Measurements from ENCODE around the gene FSCN2. TPM values are rescaled to one million over a fixed set of nuclear protein-coding genes. Genes with fewer than 3 reads are reported as not detected.
A peak's percentile ranks its signal among the peaks of the same experiment; 100 is the strongest.

Gene FSCN2
- total RNA-seq, 4 donors from 2014 or later = 1.2 to 7.9 (median 5.2) TPM

DNA sequence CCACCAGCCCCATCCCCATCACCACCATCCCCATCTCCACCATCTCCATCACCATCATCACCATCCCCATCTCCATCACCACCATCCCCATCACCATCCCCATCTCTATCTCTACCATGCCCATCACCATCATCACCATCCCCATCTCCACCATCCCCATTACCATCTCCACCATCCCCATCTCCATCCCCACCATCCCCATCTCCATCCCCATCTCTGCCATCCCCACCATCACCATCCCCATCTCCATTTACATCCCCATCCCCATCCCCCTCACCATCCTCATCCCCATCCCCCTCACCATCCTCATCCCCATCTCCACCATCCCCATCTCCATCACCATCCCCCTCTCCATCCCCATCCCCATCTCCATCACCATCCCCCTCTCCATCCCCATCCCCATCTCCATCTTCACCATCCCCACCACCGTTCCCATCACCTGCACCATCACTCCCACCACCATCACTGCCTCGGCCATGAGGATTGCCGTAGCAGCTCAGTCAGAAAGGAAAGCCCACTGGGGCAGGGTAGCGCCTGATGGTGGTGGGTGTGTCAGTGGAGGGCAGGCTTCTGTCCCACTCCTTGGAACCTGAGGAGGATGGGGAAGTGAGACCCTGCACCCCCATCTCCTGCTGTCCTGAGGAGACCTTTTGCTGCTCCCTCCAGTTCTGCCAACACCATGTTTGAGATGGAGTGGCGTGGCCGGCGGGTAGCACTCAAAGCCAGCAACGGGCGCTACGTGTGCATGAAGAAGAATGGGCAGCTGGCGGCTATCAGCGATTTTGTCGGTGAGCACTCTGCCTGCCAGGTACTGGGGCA is 7.5 kb downstream of the FSCN2 start:
- Histone ChIP-seq H3K27me3 (peaks cover 0 to 13% of the 10 kb centered on the region in 2 donors), H3K36me3 (peaks cover 0 to 20% (median 0%) of the 10 kb centered on the region in 3 donors), H3K9me3 (no peaks in the 10 kb centered on the region), H3K27ac (no peak overlapping the region), H3K4me3 (no peak overlapping the region), H3K4me1 (peaks cover 0 to 19% (median 14%) of the 10 kb centered on the region in 4 donors)
- no peak for TF ChIP-seq POLR2A (IDR thresholded peaks at IDR 0.05)
- TF ChIP-seq, protein P1, sequence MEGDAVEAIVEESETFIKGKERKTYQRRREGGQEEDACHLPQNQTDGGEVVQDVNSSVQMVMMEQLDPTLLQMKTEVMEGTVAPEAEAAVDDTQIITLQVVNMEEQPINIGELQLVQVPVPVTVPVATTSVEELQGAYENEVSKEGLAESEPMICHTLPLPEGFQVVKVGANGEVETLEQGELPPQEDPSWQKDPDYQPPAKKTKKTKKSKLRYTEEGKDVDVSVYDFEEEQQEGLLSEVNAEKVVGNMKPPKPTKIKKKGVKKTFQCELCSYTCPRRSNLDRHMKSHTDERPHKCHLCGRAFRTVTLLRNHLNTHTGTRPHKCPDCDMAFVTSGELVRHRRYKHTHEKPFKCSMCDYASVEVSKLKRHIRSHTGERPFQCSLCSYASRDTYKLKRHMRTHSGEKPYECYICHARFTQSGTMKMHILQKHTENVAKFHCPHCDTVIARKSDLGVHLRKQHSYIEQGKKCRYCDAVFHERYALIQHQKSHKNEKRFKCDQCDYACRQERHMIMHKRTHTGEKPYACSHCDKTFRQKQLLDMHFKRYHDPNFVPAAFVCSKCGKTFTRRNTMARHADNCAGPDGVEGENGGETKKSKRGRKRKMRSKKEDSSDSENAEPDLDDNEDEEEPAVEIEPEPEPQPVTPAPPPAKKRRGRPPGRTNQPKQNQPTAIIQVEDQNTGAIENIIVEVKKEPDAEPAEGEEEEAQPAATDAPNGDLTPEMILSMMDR (IDR thresholded peaks at IDR 0.05) = no peak
- no peak for DNase-seq

DNA sequence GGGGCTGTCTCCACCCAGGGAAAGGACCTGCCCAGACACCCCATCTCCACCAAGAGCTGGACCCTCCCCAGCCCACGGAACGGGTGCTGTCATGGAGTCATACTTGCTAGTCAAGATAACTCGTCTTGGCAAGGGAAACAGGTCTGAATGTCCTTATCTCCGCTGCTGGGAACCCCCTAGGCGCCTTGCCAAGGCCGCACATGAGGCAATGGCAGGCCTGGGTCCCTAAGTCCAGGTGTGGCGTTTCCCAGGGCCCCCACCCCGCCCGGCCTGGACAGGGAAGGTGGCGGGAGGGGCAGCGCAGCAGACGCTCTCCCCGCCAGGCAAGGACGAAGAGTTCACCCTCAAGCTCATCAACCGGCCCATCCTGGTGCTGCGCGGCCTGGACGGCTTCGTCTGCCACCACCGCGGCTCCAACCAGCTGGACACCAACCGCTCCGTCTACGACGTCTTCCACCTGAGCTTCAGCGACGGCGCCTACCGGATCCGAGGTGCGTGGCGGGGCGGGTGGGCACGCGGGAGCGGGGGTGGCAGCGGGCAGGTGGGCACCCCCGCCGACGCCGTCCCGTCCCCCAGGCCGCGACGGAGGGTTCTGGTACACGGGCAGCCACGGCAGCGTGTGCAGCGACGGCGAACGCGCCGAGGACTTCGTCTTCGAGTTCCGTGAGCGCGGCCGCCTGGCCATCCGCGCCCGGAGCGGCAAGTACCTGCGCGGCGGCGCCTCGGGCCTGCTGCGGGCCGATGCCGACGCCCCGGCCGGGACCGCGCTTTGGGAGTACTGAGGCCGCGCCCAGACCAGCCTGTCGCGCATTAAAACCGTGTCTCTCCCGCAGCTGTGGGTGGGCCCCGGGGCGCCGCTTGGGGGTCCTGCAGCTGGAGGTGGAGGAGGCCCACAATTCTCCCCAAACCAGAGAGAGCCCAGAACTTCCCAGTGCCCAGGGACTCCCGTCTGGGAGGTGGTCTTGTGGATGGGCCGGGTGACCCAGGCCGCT is 8.4 kb downstream of the FSCN2 start:
- no peak overlapping the region for H3K4me3 ChIP-seq
- H3K4me1 ChIP-seq = peaks cover 0 to 19% (median 14%) of the 10 kb centered on the region in 4 donors
- peak in 1 of 3 donors; percentile 63 for DNase-seq

DNA sequence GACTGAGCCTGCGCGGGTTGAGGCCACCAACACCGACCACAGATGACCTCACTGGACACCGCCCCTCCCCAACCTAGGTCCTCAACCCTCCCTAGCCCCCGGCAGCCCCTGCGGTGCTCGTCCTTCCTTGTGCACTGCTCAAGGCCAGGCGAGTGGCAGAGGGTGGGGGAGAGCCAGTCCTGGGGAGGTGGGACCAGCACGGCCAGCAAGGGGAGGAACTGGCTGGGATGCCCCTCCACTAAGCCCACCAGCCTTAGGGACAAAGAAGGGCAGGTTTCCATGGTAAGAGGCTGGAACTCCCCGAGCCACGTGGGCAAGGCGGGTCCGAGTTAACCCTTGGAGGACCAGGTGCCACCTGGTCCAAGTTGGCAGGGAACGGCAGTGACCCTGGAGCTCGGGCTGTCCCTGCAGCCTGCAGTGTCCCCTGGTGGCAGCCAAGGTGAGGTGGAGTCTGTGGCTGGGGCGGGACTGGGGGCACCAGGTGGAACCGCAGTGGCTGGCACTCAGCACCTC is 9.2 kb downstream of the FSCN2 start:
- TF ChIP-seq POLR2A (IDR thresholded peaks at IDR 0.05) = no peak
- TF ChIP-seq, protein P1 (IDR thresholded peaks at IDR 0.05) = peak; percentile 56 to 88 (median 80)
- peaks cover 0 to 13% of the 10 kb centered on the region in 2 donors for H3K27me3 ChIP-seq
- H3K36me3 ChIP-seq = peaks cover 0 to 31% (median 0%) of the 10 kb centered on the region in 3 donors
- no peak overlapping the region for H3K27ac ChIP-seq
- DNase-seq = peak; percentile 56 to 81 (median 77)
- H3K9me3 ChIP-seq = no peaks in the 10 kb centered on the region
- H3K4me1 ChIP-seq = peaks cover 0 to 19% (median 14%) of the 10 kb centered on the region in 4 donors
- H3K4me3 ChIP-seq = no peak overlapping the region

More for the DNA sequence above, 8.4 kb downstream of the FSCN2 start:
- Histone ChIP-seq H3K27me3 (peaks cover 0 to 13% of the 10 kb centered on the region in 2 donors), H3K9me3 (no peaks in the 10 kb centered on the region), H3K27ac (no peak overlapping the region), H3K36me3 (peaks cover 0 to 29% (median 0%) of the 10 kb centered on the region in 3 donors)
- TF ChIP-seq POLR2A (IDR thresholded peaks at IDR 0.05) = no peak
- TF ChIP-seq, protein P1 (IDR thresholded peaks at IDR 0.05) = no peak

DNA sequence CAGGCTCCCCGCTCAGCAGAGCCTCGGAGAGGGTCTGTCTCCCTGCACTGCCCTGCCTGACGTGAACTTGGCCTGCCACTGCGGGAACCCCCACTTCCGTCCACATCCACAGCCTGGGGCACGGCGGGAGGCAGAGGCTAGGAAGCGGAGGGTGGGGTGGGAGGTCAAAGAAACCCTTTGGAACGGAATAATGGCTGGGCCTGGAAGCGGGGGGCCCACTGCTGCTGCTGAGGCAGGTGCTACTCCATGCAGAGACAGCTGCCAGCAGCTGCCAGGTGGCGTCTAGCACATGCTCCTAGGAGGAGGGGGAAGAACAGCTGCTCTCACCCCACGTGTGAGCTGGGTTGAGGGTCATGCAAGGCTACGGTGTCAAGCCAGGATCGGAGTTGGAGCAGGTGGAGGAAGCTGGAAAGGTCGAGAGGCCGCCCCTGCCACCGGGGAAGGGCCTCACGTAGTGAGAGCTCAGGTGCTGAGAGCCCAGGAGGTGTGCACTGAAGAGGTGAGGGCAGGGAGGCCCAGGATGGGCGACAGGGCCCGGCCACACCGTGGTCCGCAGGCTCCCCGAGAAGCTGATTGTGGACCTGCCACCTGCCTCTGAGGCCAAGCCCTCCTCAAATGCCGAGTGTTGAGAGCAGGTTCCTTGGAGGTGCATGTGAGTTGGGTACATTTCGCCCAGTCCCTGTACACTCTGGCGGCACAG is 9.8 kb downstream of the FSCN2 start:
- Histone ChIP-seq H3K9me3 (no peaks in the 10 kb centered on the region), H3K27me3 (peaks cover 0 to 13% of the 10 kb centered on the region in 2 donors), H3K27ac (no peak overlapping the region), H3K36me3 (peaks cover 0 to 35% (median 0%) of the 10 kb centered on the region in 3 donors), H3K4me1 (peaks cover 0 to 19% (median 14%) of the 10 kb centered on the region in 4 donors), H3K4me3 (no peak overlapping the region)
- no peak for DNase-seq
- no peak for TF ChIP-seq POLR2A (IDR thresholded peaks at IDR 0.05)
- TF ChIP-seq, protein P1 (IDR thresholded peaks at IDR 0.05) = no peak

All from Peyer's patch (tissue), 4 donors.